Measurements from ENCODE around the gene KIF25.
A peak's percentile ranks its signal among the peaks of the same experiment; 100 is the strongest.

KIF25 gene

DNA sequence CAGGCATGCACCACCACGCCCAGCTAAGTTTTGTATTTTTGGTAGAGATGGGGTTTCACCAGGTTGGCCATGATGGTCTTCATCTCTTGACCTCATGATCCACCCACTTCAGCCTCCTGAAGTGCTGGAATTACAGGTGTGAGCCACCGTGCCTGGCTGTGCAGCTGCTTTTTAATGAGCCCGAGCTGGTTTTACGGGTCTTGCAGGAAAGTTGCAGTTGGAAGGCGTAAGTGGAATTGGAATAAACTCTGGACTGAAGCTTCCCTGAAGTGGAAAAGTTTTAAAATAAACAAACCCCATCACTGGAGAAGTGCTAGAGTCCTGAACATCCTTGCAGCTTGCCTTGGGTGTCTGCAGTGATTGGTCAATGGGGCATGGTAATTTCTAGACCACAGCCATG lies 40.4 kb downstream of the KIF25 start:
- no peak for DNase-seq
- H3K36me3 ChIP-seq, result no peaks in the 10 kb centered on the region
- H3K4me3 ChIP-seq (ENCODE audit: low read depth, low read length), result no peak overlapping the region
- H3K27me3 ChIP-seq (ENCODE audit: insufficient read depth, low read depth, severe bottlenecking), result no peaks in the 10 kb centered on the region
- no peak for TF ChIP-seq CTCF (IDR thresholded peaks at IDR 0.05; ENCODE audit: low read depth, low read length)
- H3K27ac ChIP-seq, result no peak overlapping the region
- peaks cover 24% of the 10 kb centered on the region for H3K9me3 ChIP-seq (ENCODE audit: severe bottlenecking)

DNA sequence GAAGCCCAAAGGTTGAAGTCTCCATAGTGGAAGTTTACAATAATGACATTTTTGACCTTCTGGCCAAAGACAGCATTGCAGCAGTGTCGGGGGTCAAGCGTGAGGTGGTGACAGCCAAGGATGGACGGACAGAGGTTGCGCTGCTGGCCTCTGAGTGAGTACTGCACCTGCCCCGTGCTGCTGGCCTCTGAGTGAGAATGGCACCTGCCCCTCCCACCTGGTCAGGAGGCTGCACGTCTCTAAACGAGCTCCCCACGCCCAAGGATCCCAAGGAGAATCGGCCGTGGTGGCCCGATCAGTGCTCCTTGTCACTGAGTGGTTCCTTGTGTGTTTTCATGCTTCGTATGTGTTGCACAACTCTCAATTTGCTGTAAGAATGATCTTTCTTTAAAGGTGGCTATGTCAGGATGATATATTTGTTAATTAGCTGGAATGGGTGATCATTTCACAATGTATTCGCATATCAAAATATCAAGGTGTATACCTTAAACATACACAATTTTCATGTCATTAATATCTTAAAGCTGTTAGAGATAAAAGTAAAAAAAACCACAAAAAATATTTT lies 41.2 kb downstream of the KIF25 start:
- H3K4me3 ChIP-seq (ENCODE audit: low read depth, low read length), result no peak overlapping the region
- no peaks in the 10 kb centered on the region for H3K27me3 ChIP-seq (ENCODE audit: insufficient read depth, low read depth, severe bottlenecking)
- peaks cover 24% of the 10 kb centered on the region for H3K9me3 ChIP-seq (ENCODE audit: severe bottlenecking)

DNA sequence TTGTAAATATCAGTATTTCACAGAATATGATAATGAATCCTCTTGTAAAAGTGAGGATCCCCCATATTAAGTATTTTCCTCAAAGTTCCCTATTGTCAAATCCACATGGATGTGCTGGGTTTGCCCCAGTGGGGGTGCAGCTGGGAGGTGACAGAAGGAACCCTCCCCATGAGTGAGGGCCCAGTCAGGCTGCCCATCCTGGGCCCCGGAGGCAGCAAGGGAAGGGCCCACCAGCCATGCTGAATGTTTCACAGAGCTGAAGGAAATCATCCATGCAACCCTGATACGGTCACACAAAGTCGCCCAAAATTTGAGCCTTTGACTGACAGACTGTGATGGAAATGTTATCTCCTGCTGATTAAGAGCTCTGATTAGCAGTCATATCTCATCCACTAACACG lies 41.8 kb downstream of the KIF25 start:
- Histone ChIP-seq H3K27me3 (ENCODE audit: insufficient read depth, low read depth, severe bottlenecking) (no peaks in the 10 kb centered on the region), H3K9me3 (ENCODE audit: severe bottlenecking) (peaks cover 24% of the 10 kb centered on the region), H3K27ac (no peak overlapping the region), H3K36me3 (no peaks in the 10 kb centered on the region), H3K4me3 (ENCODE audit: low read depth, low read length) (no peak overlapping the region)
- TF ChIP-seq CTCF (IDR thresholded peaks at IDR 0.05; ENCODE audit: low read depth, low read length), result no peak
- DNase-seq, result no peak

More for the DNA sequence above, 41.2 kb downstream of the KIF25 start:
- Histone ChIP-seq H3K27ac (no peak overlapping the region), H3K36me3 (no peaks in the 10 kb centered on the region)
- TF ChIP-seq CTCF (IDR thresholded peaks at IDR 0.05; ENCODE audit: low read depth, low read length), result no peak
- no peak for DNase-seq

- Histone ChIP-seq H3K27me3 (ENCODE audit: insufficient read depth, low read depth, severe bottlenecking) (no peaks in the 10 kb centered on the region), H3K4me3 (ENCODE audit: low read depth, low read length) (no peak overlapping the region), H3K9me3 (ENCODE audit: severe bottlenecking) (peaks cover 24% of the 10 kb centered on the region), H3K36me3 (no peaks in the 10 kb centered on the region), H3K27ac (no peak overlapping the region)
- peak; percentile 16 for DNase-seq
- no peak for TF ChIP-seq CTCF (IDR thresholded peaks at IDR 0.05; ENCODE audit: low read depth, low read length)
These were observed 42.4 kb downstream of the KIF25 start for GRCh38 chr6:168039849-168040248.

- H3K27me3 ChIP-seq (ENCODE audit: insufficient read depth, low read depth, severe bottlenecking), result no peaks in the 10 kb centered on the region
- peaks cover 24% of the 10 kb centered on the region for H3K9me3 ChIP-seq (ENCODE audit: severe bottlenecking)
- DNase-seq, result no peak
- H3K4me3 ChIP-seq (ENCODE audit: low read depth, low read length), result no peak overlapping the region
- TF ChIP-seq CTCF (IDR thresholded peaks at IDR 0.05; ENCODE audit: low read depth, low read length), result no peak
- no peak overlapping the region for H3K27ac ChIP-seq
- H3K36me3 ChIP-seq, result no peaks in the 10 kb centered on the region
These were observed 43.5 kb downstream of the KIF25 start for GRCh38 chr6:168040856-168041496.

DNA sequence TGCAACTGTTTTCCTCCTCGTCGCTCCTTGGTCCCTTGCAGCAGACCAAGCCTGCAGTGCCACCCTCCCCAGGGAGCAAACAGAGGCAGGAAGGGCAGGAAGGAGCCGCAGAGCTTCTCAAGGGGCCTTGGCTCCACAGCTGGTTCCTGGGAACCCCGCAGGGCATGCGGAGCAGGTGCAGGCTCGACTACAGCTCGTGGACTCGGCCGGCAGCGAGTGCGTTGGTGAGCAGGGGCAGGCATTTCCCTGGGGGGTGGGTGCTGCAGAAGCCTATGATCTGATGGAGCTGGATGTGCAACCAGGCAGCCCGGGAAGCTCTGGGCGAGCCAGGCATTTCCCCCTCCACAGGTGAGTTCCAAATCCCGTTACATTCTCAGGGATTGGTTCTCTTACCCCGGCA lies 44.5 kb downstream of the KIF25 start:
- H3K9me3 ChIP-seq (ENCODE audit: severe bottlenecking), result peaks cover 24% of the 10 kb centered on the region
- no peaks in the 10 kb centered on the region for H3K36me3 ChIP-seq
- no peaks in the 10 kb centered on the region for H3K27me3 ChIP-seq (ENCODE audit: insufficient read depth, low read depth, severe bottlenecking)
- peak; percentile 10 for DNase-seq
- no peak overlapping the region for H3K4me3 ChIP-seq (ENCODE audit: low read depth, low read length)
- TF ChIP-seq CTCF (IDR thresholded peaks at IDR 0.05; ENCODE audit: low read depth, low read length), result 0 out of 2 replicates have a peak, but pooled peaks have one; percentile 7
- H3K27ac ChIP-seq, result no peak overlapping the region

All from WERI-Rb-1 (cell line).